DMS53 treated with DMSO at 0.1 percent for 48 hours (cell line): ENCODE measurements around the gene GATA6.

Experiments
- DNase-seq: peaks from one replicate; lab custom pipeline; 2025; ENCODE audit not compliant: unreplicated experiment; lab: John Stamatoyannopoulos, UW

Gene GATA6

DNA sequence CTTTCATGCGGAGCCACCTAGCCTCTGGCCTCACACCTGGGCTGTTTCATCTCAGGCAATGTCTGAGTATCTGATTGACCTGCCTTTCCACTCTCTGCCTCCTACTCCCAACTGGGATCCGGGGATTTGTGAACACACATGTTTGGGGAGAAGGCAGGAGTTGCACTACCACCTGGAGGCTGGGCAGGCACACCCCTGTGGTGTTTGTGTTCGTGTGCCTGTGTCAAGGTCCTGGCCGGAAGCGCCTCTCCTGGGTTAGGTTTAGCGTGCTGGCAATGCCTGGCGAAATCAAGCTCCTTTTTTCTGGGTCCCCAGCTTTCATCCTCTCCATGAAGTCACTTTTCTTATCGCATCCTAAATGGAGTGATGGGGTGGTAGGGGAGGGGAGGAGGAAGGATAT, 63.9 kb downstream of the GATA6 start:
- no peak for DNase-seq

DNA sequence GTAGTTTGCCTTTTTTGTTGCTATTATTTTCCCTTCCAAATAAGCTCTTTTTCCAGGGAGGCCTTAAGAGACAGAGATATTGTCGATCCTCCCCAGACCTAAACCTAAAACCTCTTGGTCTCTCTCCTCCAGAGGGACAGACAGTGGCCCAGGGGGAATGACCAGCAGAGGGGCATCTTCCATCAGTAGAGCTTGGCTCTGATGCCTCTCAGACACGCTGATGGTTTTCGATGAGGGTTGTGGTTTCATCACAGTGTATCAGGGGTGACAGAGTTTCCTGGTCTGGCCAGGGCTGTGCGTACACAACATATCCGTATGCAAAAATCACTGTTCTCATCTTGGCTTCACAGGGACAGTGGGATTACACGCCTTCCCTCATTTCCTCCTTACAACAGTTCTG, 68.6 kb downstream of the GATA6 start:
- DNase-seq = no peak

GRCh38 chr18:22238681-22239080, 69.3 kb downstream of the GATA6 start:
- no peak for DNase-seq

DNA sequence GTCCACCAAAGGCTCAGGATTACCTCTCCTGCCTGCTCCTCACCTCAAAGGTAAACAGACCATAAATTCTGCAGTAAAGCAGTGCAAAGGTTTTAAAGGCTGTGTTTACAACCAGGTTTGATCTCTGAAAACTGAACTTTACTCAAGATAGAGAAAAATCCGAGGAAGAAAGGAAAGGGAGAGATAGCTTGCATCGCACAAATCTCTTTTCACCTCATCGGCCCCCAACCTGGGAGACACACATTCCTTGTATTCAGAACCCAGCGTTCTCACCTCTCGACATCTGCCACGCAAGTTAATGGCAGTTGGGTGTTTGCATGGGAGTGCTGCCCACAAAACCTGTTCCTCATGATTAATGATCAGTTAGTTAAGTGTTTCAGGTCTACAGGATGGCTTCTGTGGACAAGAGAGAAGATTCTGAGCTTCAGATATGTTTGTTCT, 72.6 kb downstream of the GATA6 start:
- DNase-seq = no peak

DNA sequence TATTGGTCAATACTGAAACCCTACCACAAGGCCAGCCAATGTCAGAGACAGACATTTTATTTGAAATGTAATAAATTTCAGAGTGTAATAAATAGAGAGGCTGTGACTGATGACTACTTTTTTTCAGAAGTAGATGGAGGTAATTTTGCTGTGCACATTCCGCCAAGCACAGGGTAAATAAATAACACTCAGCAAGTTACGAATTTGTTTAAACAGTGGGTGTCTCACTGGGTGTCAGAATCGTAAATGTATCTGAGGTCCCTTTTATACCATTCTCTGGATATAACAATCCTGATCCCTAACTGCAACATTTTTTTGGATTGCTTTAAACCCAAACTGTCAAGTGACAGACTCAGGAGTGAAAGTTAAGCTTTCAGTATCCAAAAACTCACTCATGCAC, 74.1 kb downstream of the GATA6 start:
- DNase-seq = no peak

DNA sequence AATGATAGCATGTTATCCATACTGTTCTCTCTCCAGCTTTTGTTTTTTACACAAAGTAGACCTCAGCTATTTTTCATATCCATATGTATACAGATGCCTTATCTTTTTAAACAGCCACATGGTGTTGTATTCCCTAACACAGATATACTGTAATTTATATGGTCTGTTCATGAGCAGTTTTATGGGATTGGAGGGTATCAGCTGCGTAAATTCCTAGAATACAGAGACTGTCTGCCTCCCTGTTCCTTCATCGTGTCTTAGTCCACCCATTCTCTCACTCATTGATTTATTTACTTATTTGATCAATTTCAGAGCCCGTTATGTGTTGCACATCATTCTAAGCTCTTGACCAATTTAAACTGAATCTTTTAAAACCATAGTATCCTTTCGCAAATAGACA, 80.6 kb downstream of the GATA6 start:
- DNase-seq = no peak

- DNase-seq = no peak
Measured at GRCh38 chr18:22250591-22250996, 81.2 kb downstream of the GATA6 start.
